NCI-H2107 (cell line): ENCODE data around the gene CMTM5.

Source experiments
- DNase-seq: peaks from one replicate; lab custom pipeline; 2025; lab: John Stamatoyannopoulos, UW

The CMTM5 gene, protein sequence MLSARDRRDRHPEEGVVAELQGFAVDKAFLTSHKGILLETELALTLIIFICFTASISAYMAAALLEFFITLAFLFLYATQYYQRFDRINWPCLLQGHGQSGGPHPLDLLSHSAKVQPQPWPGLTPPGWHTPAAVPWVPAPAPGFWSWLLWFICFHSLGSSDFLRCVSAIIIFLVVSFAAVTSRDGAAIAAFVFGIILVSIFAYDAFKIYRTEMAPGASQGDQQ

DNA sequence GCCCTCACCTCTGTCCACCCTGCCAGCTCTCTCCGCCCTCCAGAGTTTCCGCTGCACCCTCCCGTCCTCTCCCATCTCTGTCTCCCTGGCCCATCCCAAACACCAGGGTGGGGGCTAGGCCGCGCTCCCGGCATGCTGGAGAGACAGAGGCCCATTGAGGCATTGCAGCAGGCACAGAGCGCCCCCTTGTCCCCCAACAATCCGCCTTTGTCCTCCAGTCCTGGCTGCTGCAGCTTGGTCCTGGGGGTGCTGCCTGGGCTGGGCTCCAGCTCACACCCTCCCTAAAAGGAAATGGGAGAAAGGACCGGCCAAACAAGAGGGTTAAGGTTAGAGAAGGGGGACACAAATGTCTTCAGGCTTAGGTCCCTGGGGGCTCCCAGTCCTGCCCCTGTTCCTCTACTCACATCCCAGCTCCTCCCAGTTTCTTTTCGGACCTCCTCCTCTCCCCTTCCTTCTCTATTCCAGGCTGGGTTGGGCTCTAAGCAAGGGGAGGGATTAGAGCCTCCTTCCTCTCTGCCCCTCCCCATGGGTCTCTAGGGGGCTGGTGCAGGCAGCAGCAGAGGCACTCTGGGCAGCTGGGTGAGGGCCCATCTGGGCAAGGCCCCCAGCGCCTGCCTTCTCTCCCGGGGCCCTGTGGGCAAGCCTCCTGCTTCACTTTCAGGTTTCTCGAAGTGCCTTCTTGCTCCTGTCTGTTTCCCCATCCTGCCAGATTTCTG lies at the start of gene CMTM5:
TSS of gene CMTM5 (plus strand) at position 565 of the 716 bp plus-strand sequence. CDS start 206 bp downstream, outside the sequence.
- no peak for DNase-seq

DNA sequence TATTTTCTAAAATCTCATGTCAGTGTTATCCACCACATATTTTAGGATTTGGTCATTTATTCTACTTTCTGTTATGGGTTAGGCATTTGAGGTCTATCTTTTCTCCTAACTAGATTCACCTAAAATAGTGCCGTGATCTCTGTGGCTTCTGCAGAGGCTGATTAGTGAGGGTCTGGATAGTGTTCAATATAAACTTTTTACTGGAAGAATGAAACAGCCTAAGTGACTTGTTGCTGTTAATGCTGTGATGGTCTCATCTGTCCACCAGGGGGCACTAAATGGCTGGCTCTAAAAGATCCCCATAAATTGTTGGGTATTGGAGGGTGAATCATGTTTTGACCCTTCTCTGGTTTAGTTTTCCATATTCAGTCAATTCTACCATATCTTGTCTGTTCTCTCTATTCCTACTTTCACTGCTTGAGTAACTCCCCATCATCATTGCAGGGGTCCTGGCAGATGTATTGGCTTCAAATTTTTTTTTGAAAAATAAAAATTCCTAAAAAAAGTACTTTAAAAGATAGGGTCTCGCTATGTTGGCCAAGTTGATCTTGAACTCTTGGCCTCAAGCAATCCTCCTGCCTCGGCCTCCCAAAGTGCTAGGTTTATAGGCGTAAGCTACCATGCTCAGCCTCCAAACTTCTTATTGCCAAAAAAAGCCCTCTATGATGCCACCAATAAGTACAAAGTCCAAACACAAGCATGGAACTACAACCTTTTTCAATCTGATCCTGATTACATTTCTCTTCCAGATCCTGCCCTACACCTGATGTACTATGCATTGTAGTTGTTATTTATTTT lies 48.7 kb upstream of the CMTM5 start:
- DNase-seq: peak; percentile 68

DNA sequence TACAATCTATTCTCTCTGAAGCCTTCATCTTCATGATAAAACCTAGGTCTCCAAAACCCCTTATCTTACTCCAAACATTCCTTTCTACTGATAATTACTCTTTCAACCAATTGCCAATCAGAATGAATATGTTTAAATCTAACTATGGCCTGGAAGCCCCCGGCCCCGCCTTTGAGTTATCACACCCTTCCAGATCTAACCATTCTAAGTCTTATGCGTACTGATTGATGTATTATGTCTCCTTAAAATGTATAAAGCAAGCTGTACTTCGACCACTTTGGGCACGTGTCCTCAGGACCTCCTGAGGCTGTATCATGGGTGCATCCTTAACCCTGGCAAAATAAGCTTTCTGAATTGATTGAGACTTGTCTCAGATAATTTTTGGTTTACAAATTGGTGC lies 41.2 kb upstream of the CMTM5 start:
- no peak for DNase-seq

DNA sequence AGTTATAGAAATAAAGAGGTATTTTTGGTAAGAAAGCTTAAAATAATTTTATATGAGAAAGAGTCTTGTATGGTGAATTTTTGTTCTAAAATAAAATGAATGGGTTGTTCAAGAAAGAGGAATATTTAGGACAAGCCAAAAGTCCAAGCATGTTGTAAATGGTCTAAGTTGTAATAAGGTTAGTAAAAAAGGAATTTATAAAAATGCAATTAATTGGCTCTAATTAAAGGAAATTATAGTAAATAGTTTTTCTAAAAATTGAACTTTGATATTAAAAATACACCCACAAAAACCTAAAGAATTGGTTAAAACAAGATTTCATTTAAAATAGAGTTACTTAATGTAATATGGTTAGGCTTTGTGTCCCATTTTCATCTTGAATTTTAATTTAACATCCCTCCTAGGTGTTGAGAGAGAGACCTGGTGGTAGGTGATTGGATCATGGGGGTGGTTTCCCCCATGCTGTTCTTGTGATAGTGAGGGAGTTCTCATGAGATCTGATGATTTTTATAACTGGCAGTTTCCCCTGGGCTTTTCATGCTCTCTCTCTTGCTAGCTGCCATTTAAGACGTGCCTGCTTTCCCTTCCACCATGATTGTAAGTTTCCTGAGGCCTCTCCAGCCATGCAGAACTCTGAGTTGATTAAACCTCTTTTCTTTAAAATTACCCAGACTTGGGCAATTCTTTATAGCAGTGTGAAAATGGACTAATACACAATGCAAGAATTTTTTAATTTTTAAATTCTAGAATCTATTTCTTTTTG lies 37.2 kb upstream of the CMTM5 start:
- no peak for DNase-seq

DNA sequence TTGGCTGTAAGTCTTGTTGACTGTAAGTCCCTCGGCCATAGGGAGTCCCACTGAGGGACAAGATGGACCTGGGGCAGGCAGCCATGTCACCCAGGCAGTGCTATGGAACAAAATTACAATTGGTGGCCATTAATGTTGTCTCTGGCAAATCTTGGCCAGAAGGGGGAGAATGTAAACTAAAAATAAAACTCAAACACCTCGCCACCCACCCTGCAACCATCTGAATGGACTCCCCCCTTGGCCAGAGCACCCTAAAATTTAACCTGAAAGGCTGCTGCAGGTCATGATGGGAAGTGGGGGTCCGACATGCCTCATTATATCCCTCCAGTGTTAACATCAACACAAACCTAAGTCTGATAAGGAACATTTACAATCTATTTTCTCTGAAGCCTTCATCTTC lies 32.4 kb upstream of the CMTM5 start:
- DNase-seq: no peak

DNA sequence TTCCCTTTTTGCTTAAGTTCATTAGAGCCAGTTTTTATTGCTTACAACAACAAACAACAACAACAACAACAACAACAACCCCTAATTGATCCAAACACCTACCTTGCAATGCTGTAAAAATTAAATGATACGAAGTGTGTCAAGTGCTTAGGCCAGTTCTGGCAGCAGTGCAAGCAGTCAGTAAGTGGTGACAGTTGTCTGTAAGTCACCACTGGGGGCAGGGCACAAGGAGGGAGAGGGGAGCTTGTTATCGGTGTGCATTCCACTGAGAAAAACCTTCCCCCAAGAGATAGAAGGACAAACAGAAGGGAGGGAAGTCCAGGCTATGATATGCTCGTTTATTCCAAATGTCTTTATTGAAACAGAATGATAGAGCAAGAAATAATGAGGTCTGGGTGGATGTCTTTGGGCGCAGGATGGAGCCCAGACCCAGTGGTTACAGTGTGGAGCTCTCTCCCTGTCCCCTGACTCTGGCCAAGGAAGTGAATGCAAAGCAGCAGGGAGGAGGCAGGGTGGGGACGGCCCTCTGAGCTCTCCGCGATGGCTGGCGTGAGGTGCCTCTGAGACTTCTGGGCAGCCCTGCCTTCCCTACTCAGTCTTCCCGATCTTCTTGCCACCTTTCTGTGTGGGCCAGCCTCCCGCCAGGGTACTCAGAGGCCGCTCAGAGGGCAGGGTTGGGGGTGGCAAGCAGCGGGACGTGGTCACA lies 30.7 kb upstream of the CMTM5 start:
- no peak for DNase-seq

DNA sequence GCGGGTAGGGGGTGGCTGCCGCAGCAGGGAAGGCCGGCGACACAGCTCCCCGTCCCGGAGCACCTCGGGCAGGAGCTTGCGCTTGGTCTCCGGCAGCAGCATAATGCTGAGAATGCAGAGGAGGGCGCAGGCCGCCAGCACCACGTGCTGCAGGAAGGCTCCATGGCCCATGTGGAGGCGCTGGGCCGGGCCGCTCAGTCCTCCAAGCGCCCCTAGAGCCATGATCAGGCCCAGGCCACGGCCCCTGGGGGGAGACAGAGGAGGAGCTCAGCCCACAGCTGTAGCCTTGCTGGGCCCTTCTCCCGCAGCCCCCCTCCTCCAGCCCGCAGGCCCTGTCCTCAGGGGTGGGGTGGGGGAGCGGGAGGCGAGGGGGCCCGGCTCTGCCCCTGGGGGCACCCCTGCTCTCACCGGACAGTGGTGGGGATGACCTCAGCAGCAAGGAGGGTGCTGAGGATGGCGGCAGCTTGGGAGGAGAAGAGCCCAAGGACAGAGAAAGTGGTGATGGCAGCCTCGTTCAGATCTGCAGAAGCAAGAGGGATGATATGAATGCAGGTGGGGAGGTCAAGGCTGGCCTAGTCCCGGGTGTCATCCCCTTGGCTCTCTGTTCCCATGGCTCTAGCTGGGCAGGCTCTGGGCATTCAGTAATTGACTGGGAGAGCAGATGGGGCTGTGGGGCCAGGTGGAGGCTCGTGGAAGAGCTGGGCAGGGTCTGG lies 30.0 kb upstream of the CMTM5 start:
- no peak for DNase-seq

DNA sequence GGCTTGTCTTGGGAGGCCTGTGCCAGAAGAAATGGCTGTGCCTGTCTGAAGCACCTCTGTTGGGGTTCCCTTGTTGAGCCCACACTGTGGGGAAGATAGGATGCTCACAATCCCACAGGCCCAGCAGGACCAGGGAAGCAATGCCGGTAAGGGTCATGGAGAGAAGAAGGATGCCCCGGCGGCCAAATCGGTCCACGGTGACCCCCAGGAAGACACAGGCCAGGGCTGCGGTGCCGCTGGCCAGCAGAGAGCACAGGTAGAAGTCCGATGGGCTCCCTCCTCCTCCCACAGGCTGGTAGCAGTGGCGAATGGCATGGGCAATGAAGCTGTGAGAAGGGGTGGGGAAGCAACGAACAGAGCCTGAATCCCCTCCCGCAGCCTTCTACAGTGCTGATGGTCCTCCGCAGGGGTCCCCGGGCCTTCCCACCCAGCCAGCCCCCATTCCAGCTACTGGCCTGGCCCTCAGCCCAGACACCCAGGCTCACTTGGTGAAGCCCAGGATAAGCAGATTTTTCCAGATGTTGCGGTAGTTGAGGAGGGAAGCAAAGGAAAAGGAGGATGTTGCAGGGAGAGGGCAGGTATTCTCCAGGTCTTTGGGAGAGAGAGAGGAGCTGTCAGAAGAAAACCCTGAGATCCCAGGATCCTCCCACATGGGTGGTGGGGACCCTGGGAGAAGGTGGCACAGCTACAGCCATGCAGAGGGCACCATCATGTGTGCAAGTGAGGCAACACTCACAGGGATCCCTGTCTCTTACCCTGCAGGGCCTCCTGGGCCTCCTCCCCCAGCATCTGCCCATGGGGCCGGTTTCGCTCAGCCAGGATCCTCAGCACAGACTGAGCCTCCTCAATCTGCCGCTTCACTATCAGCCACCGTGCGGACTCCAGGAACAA lies 29.2 kb upstream of the CMTM5 start:
- DNase-seq: no peak

DNA sequence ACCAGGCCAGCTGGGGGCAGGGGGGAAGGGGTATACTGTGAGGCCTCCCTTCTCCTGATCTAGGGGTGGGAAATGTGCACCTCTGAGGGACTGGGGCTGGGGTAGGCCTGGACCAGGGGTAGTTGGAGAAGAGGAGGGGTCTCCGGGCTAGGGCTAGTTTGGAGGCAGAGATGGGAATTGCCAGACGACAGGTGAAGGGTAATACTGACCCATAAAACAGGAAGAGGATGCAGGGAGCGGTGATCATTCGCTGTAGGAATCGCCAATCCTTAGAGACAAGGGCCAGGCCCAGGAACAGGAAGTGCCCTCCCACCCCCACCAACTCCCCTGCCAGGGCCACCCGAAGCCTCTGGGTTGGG lies 28.6 kb upstream of the CMTM5 start:
- DNase-seq: no peak

DNA sequence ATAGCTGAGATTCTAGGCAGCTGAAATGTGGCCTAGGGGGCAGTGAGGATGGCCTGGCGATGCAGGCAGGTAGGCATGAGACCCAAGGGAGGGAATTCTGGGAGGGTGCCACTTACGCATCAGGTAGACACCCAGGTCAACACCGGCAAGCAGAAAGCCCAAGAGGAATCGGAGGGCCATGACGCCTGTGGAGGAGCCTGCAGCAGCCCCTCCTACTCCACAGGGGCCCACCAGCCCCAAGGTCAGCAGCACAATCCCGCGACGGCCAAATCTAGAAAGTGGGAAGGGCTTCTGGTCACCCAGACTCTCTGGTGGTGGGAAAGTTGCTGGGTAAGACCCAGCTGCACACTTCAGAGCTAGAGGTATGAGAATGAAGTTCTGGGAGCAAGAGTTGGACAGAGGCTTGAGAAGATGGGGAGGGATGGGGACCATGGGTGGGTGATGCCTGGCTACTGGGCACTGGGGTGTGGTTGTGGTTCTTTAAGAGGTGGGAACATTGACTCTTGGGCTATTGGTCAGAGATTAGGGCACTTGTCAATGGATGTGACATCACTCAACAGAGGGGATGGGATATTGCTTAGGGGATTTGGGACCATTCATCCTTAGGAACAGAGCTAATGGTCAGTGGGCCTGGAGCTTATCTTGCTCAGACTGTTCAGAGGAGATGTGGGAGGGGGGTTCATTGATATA lies 27.5 kb upstream of the CMTM5 start:
- no peak for DNase-seq

DNA sequence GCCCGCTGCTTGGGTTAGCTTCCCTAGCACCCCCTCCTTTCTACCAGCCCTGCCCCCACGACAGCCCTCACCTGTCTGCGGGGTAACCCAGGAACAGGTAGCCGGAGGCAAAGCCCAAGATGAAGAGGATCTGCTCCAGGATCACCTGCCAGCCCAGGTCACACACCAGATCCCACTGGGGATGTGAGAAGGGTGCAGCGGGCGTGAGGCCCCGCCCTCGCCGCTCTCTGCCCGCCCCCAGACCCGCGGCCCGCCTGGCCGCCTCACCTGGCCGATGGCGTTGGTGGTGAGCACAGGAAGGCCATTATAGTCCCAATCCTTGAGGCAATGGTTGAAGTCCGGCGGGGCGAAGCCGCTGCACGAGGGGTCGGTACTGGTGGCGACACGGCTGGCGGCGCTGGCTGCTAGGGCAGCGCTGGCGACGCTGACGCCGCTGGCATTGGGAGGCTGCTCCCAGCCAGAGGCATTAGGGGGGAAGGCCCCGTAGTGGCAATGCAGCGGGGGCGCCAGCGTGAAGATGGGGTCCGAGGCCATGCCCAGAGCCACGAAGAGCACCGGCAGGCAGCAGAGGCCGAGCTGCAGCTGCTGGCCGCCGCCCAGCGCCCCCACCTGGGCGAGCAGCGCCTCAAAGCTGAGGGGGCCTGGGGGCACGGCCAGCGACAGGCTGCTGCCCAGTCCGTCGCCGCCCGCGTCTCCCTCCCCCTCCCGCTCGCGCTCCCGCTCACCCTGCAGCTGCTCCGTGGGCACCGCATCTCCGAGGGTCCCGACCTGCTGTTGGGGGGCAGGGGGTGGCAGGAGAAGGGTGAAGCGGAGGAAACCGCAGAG lies 25.0 kb upstream of the CMTM5 start:
- DNase-seq: no peak

DNA sequence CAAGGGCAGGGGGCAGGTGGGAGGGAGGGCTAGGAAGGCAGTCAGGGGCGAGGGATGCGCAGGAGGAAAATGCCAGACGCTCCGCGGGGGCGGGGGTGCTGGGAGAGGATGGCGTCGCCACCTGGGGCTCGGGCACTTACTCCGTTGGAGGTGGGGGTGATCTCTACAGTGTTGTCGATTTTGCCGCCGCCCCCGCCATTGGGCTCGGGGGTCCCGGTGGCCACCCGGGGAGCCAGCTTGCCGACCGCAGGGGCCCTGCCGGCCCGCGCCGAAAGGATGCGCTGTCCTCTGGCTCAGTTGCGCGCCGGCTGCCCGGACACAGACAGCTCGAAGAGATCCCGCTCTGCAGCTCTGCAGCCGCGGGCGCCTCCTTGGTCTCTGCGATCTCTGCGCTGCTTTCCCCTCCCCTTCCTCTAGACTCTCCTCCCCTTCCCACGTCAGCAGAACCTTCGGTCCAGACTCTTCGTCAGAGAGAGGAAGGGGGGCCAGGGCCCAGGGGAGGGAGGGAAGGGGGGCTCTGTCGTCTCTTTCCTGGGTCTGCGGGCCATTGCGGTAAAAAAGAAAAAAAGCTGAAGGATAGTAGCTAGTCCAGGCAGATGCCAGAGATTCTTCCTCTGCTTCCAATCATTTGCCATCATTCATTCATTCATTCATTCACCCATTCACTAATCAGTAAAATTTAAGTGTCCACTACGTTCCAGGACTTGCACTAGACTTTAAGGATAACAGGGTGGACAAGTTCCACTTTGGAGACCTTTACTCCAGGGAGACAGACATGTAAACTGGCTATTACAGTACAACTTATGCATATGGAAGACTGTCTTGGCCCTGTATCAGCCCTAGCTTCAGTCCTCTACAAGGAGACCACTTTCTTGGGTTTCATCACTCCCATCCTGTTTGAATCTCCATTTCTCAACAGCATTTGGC lies 24.1 kb upstream of the CMTM5 start, which contains the start of gene SLC22A17:
TSS of gene SLC22A17 (minus strand) at position 382 of the 927 bp plus-strand sequence.
- peak; percentile 62 for DNase-seq

DNA sequence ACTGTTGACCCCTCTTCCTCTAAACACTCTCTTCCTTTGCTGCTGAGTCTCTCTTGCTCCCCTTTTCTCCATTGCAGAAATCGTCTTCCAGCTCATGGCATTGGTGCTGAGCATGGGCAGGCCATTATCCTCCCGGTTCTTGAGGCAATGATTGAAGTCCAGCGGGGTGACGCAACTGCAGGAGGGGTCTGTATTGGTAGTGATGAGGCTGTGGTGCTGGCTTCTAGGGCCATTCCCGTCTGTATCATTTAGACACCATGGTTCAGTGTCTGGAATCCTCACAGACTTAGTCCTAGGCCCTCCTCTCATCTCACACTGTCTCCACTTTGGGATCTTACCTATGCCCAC lies 23.4 kb upstream of the CMTM5 start:
- DNase-seq: no peak

DNA sequence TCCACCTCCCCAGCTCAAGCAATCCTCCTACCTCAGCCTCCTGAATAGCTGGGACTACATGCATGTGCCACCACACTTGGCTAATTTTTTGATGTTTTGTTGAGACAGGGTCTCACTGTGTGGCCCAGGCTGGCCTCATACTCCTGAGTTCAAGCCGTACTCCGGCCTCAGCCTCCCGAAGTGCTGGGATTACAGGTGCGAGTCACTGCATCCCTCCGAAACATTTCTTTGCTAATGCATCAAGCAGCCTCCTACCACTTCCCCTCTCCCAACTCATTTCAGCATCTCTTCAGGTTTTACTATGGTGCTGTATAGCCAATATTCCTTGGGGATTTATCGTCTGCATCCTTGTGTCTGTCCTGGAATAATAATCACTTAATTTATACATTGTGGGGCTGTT lies 21.9 kb upstream of the CMTM5 start:
- no peak for DNase-seq

DNA sequence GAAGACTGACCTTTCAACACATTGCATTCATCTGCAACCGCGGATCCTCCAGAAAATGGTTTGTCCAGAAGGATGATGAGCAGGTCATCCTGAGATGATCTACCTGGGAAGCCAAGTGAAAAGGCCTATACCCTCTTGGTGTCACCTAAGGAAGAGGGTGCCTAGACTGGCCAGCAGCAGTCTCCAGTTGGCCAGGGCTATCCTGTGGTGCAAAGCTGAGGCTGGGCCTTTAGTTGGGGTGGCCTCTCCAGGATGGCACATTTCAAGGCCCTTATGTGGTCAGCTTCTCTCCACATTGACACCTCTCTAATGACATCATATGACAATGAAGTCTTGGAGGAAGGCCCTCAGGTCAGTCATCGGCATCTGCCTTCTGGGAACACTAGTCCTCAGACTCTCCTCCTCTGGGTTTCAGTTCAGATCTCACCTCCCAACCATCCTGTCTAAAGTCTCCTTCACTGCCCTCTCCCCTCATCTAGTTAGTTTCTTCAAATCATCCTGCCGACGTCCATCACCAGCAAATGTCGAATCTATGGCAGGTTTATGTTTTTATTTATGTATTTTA lies 20.9 kb upstream of the CMTM5 start:
- DNase-seq: no peak

DNA sequence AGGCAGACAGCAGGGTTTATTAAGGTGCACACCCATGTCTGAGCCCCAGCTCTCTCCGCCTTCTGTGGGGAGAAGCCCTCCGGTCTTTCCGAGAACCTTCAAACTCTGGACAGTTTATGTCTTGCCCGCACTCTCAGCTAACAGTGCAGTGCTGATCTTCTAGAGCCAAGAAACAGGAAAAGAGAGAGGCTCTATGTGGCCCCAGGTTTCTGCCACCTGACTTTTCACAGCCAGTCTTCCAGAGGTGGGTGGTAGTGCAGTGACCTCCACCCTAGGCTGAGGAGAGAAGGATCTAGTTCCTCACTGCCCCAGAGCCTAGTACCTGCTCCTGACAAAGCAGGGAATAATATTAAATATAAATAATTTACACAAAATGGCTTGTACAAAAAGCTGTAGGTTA lies 20.2 kb upstream of the CMTM5 start:
- no peak for DNase-seq

DNA sequence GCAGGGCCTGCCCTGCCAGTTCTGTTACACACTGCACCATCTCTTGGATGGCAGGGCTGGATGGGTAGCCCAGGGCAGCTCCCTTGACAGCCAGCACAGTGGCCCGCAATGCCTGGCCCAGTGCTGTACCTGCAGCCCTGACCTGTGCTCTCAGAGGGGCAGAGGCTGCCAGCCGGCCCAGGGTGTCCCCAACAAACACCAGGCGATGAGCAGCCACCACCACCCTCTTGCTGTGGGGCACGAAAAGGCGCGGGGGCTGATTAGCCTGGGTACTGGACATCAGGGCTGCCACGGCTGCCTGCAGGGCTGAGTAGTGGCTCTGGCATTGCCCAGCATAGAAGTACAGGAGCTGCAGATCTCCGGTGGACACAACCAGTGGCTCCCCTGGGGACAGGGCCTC lies 19.6 kb upstream of the CMTM5 start:
- DNase-seq: no peak
